ENCODE results near the gene ABLIM2. TPM values are rescaled to one million over a fixed set of nuclear protein-coding genes. Genes with fewer than 3 reads are reported as not detected.

ABLIM2 gene
- polyA plus RNA-seq, 1 donor from 2014 or later, result 14.9 TPM

GRCh38 chr4:8112036-8112576 lies 46.5 kb downstream of the ABLIM2 start:
- Histone ChIP-seq H3K27ac (ENCODE audit: low read length) (no peak overlapping the region), H2AFZ (ENCODE audit: low read depth, low read length) (no peak overlapping the region), H3K27me3 (ENCODE audit: insufficient read depth, low read depth, low read length) (no peaks in the 10 kb centered on the region), H3K9ac (ENCODE audit: low read length) (no peak overlapping the region), H3K4me2 (ENCODE audit: low read length) (no peak overlapping the region), H3K79me2 (replicated peaks; ENCODE audit: insufficient read depth, low read length) (no peaks in the 10 kb centered on the region), H4K20me1 (ENCODE audit: insufficient read depth) (no peaks in the 10 kb centered on the region), H3K4me3 (ENCODE audit: low read length) (no peak overlapping the region), H3K9me2 (ENCODE audit: insufficient read depth, low read length) (no peaks in the 10 kb centered on the region), H3K36me3 (ENCODE audit: insufficient read depth, low read length) (no peaks in the 10 kb centered on the region), H3F3A (ENCODE audit: insufficient read depth, low read length, poor library complexity, severe bottlenecking) (no peaks in the 10 kb centered on the region), H3K9me3 (ENCODE audit: low read length) (no peaks in the 10 kb centered on the region)
- TF ChIP-seq MXI1 (conservative IDR thresholded peaks at IDR 0.05; ENCODE audit: poor library complexity, severe bottlenecking) (no peak), TAF1 (IDR thresholded peaks at IDR 0.05; ENCODE audit: low read depth) (no peak), POLR2AphosphoS5 (IDR thresholded peaks at IDR 0.05) (no peak), EP300 (conservative IDR thresholded peaks at IDR 0.05; ENCODE audit: poor library complexity, severe bottlenecking) (no peak), EZH2 (IDR thresholded peaks at IDR 0.05; ENCODE audit: borderline replicate concordance, insufficient read depth, low read length, poor library complexity, severe bottlenecking) (no peak)

GRCh38 chr4:8110071-8110986 lies 48.3 kb downstream of the ABLIM2 start:
- H3K4me3 ChIP-seq (ENCODE audit: low read length), result no peak overlapping the region
- TF ChIP-seq RAD21 (conservative IDR thresholded peaks at IDR 0.05) (no peak), EZH2 (IDR thresholded peaks at IDR 0.05; ENCODE audit: borderline replicate concordance, insufficient read depth, low read length, poor library complexity, severe bottlenecking) (no peak), POLR2AphosphoS5 (IDR thresholded peaks at IDR 0.05) (no peak), EP300 (conservative IDR thresholded peaks at IDR 0.05; ENCODE audit: poor library complexity, severe bottlenecking) (no peak), TAF1 (IDR thresholded peaks at IDR 0.05; ENCODE audit: low read depth) (no peak), MXI1 (conservative IDR thresholded peaks at IDR 0.05; ENCODE audit: poor library complexity, severe bottlenecking) (no peak), SMC3 (conservative IDR thresholded peaks at IDR 0.05; ENCODE audit: poor library complexity) (no peak), CTCF (IDR thresholded peaks at IDR 0.05; ENCODE audit: poor library complexity, severe bottlenecking) (no peak), REST (IDR thresholded peaks at IDR 0.05; ENCODE audit: borderline replicate concordance) (no peak)
- no peaks in the 10 kb centered on the region for H3K79me2 ChIP-seq (replicated peaks; ENCODE audit: insufficient read depth, low read length)
- H3K27me3 ChIP-seq (ENCODE audit: insufficient read depth, low read depth, low read length), result no peaks in the 10 kb centered on the region
- no peaks in the 10 kb centered on the region for H3F3A ChIP-seq (ENCODE audit: insufficient read depth, low read length, poor library complexity, severe bottlenecking)
- H3K4me2 ChIP-seq (ENCODE audit: low read length), result no peak overlapping the region
- H3K27ac ChIP-seq (ENCODE audit: low read length), result no peak overlapping the region
- H4K20me1 ChIP-seq (ENCODE audit: insufficient read depth), result no peaks in the 10 kb centered on the region
- H2AFZ ChIP-seq (ENCODE audit: low read depth, low read length), result no peak overlapping the region
- H3K9ac ChIP-seq (ENCODE audit: low read length), result no peak overlapping the region
- no peaks in the 10 kb centered on the region for H3K9me3 ChIP-seq (ENCODE audit: low read length)
- no peaks in the 10 kb centered on the region for H3K36me3 ChIP-seq (ENCODE audit: insufficient read depth, low read length)
- H3K9me2 ChIP-seq (ENCODE audit: insufficient read depth, low read length), result no peaks in the 10 kb centered on the region

All from neural cell (in vitro differentiated cells).